ENCODE results near the gene CBR4. TPM values are rescaled to one million over a fixed set of nuclear protein-coding genes. Genes with fewer than 3 reads are reported as not detected.
A peak's percentile ranks its signal among the peaks of the same experiment; 100 is the strongest.

CBR4 gene
- total and polyA plus RNA-seq, 10 donors, result 7.5 to 33.4 (median 21.3) TPM

DNA sequence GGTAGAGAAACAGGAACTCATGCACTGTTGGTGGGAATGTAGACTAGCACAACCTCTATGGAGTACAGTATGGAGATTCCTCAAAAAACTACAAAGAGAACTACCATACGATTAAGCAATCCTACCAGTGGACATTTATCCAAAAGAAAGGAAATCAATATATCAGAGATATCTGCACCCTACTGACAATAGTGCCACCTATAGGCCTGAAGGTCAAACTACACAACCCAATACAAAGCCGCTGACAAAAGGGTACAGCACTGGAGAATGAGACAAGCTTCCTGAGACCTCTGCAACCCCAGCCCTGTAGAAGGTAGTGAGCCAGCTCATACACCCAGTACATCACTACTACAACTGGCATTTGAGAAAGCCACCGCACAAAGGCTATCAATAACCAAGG, 67.1 kb downstream of the CBR4 start:
- TF ChIP-seq, protein P1, sequence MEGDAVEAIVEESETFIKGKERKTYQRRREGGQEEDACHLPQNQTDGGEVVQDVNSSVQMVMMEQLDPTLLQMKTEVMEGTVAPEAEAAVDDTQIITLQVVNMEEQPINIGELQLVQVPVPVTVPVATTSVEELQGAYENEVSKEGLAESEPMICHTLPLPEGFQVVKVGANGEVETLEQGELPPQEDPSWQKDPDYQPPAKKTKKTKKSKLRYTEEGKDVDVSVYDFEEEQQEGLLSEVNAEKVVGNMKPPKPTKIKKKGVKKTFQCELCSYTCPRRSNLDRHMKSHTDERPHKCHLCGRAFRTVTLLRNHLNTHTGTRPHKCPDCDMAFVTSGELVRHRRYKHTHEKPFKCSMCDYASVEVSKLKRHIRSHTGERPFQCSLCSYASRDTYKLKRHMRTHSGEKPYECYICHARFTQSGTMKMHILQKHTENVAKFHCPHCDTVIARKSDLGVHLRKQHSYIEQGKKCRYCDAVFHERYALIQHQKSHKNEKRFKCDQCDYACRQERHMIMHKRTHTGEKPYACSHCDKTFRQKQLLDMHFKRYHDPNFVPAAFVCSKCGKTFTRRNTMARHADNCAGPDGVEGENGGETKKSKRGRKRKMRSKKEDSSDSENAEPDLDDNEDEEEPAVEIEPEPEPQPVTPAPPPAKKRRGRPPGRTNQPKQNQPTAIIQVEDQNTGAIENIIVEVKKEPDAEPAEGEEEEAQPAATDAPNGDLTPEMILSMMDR (IDR thresholded peaks at IDR 0.05 in 8 of 11, conservative IDR thresholded peaks at IDR 0.05 in 3 of 11), result peak in 5 of 11 experiments; percentile 15 to 41 (median 23)
- TF ChIP-seq POLR2A (IDR thresholded peaks at IDR 0.05) (no peak), POLR2AphosphoS5 (IDR thresholded peaks at IDR 0.05) (no peak)
- Histone ChIP-seq H3K36me3 (no peaks in the 10 kb centered on the region), H3K4me3 (no peak overlapping the region), H3K9me3 (peaks cover 5 to 31% (median 25%) of the 10 kb centered on the region in 8 donors), H3K27me3 (replicated peaks in 1 of 7) (no peaks in the 10 kb centered on the region), H3K27ac (no peak overlapping the region), H3K4me1 (no peaks in the 10 kb centered on the region)
- no peak for DNase-seq
- 85 to 94% (median 92%) methylated on average over 3 of the region's 3 CpGs for WGBS, 5 donors
- intact Hi-C loops (cut with DNase I; ENCODE audit: low total_unique reads), result no loop called here

Small RNA genes within 50 kb of the gene (small RNA-seq; reads per million reads assigned to genes)
- gene RNY4P17, result 0.89 to 1.1 (median 1.0) reads per million in 4 donors

Data from spleen (tissue), 11 donors.